ENCODE results near the gene MAP3K2. TPM values are rescaled to one million over a fixed set of nuclear protein-coding genes. Genes with fewer than 3 reads are reported as not detected.
A peak's percentile ranks its signal among the peaks of the same experiment; 100 is the strongest.

The MAP3K2 gene
- total and polyA plus RNA-seq, 2 of the 4 experiments (the other 2 are of a cell fraction), result 6.2 to 30.8 TPM

GRCh38 chr2:127324635-127325034 lies 63.1 kb downstream of the MAP3K2 start:
- no peak for TF ChIP-seq MXI1 (IDR thresholded peaks at IDR 0.05; ENCODE audit: borderline replicate concordance, low read depth, low read length)
- no peak for TF ChIP-seq RCOR1 (IDR thresholded peaks at IDR 0.05; ENCODE audit: insufficient replicate concordance, low read length)
- TF ChIP-seq RAD21 (IDR thresholded peaks at IDR 0.05; ENCODE audit: low read length), result peak; percentile 71
- TF ChIP-seq, protein P1, sequence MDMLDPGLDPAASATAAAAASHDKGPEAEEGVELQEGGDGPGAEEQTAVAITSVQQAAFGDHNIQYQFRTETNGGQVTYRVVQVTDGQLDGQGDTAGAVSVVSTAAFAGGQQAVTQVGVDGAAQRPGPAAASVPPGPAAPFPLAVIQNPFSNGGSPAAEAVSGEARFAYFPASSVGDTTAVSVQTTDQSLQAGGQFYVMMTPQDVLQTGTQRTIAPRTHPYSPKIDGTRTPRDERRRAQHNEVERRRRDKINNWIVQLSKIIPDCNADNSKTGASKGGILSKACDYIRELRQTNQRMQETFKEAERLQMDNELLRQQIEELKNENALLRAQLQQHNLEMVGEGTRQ (IDR thresholded peaks at IDR 0.05; ENCODE audit: low read depth, low read length), result no peak
- peak; percentile 83 for TF ChIP-seq SMC3 (IDR thresholded peaks at IDR 0.05; ENCODE audit: low read depth, low read length)
- no peak for TF ChIP-seq FOS (IDR thresholded peaks at IDR 0.05; ENCODE audit: low read depth, low read length)
- TF ChIP-seq, protein P2, sequence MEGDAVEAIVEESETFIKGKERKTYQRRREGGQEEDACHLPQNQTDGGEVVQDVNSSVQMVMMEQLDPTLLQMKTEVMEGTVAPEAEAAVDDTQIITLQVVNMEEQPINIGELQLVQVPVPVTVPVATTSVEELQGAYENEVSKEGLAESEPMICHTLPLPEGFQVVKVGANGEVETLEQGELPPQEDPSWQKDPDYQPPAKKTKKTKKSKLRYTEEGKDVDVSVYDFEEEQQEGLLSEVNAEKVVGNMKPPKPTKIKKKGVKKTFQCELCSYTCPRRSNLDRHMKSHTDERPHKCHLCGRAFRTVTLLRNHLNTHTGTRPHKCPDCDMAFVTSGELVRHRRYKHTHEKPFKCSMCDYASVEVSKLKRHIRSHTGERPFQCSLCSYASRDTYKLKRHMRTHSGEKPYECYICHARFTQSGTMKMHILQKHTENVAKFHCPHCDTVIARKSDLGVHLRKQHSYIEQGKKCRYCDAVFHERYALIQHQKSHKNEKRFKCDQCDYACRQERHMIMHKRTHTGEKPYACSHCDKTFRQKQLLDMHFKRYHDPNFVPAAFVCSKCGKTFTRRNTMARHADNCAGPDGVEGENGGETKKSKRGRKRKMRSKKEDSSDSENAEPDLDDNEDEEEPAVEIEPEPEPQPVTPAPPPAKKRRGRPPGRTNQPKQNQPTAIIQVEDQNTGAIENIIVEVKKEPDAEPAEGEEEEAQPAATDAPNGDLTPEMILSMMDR (conservative IDR thresholded peaks at IDR 0.05; ENCODE audit: low read depth, low read length), result peak; percentile 70
- no peak for TF ChIP-seq BHLHE40 (IDR thresholded peaks at IDR 0.05; ENCODE audit: low read depth, low read length)
- no peak for TF ChIP-seq NFE2L2 (IDR thresholded peaks at IDR 0.05; ENCODE audit: low read depth, low read length)
- Histone ChIP-seq H3K36me3 (ENCODE audit: control insufficient read depth, insufficient read depth, low read length) (peaks cover 16% of the 10 kb centered on the region), H4K8ac (ENCODE audit: low read depth in 2 of 2, low read length in 2 of 2) (no peak overlapping the region), H2AK9ac (replicated peaks; ENCODE audit: low read depth, low read length, poor library complexity) (no peak overlapping the region), H3K79me1 (ENCODE audit: low read depth in 1 of 2, low read length in 2 of 2) (peaks cover 0 to 6% of the 10 kb centered on the region in 2 experiments; a peak in 2 of 4 replicates), H3K9ac (ENCODE audit: low read depth, low read length) (no peak overlapping the region), H4K20me1 (ENCODE audit: insufficient read depth, low read length) (peaks cover 5% of the 10 kb centered on the region; the same call in 1 of the 2 replicates), H3K4ac (ENCODE audit: low read depth, low read length) (no peak overlapping the region), H3K14ac (replicated peaks; ENCODE audit: low read depth, low read length) (no peak overlapping the region), H3K4me2 (ENCODE audit: low read depth, low read length) (no peak overlapping the region), H3K4me3 (ENCODE audit: insufficient read depth, low read depth, low read length) (no peak overlapping the region), H2AFZ (replicated peaks; ENCODE audit: low read length, poor library complexity) (no peak overlapping the region), H3K18ac (ENCODE audit: low read depth, low read length) (no peak overlapping the region), H2BK5ac (ENCODE audit: low read depth, low read length, poor library complexity, severe bottlenecking) (no peak overlapping the region), H2AK5ac (ENCODE audit: low read depth, low read length) (no peak overlapping the region), H2BK15ac (ENCODE audit: low read depth, low read length) (no peak overlapping the region), H3K27me3 (ENCODE audit: control insufficient read depth, insufficient read depth, low read length) (no peaks in the 10 kb centered on the region), H3K9me1 (ENCODE audit: insufficient read depth, low read length) (no peaks in the 10 kb centered on the region), H3K27ac (ENCODE audit: insufficient read depth, low read length) (no peak overlapping the region), H3K23ac (ENCODE audit: low read depth, low read length) (no peak overlapping the region), H3K9me3 (ENCODE audit: control insufficient read depth, insufficient read depth, low read length) (no peaks in the 10 kb centered on the region), H4K5ac (ENCODE audit: low read depth, low read length) (no peak overlapping the region), H2BK120ac (ENCODE audit: low read depth, low read length) (no peak overlapping the region), H3K56ac (ENCODE audit: extremely low read depth, insufficient read depth, low read length) (no peak overlapping the region), H4K91ac (ENCODE audit: insufficient read depth, low read depth, low read length) (no peak overlapping the region), H3K4me1 (ENCODE audit: control insufficient read depth, insufficient read depth, low read length) (peaks cover 3% of the 10 kb centered on the region), H2BK20ac (ENCODE audit: low read depth, low read length) (no peak overlapping the region)
- dilution Hi-C loops (cut with HindIII; ENCODE audit: low sequenced_read_pairs, unreplicated experiment) (no loop called here), intact Hi-C loops (cut with micrococcal nuclease) (loop anchor here (1.0 to 2.0 kb wide), 3 partner anchors 63 to 324 kb away; partner anchors contain the start of gene MAP3K2), in situ Hi-C loops (cut with MboI; ENCODE audit: low sequenced_read_pairs) (loop anchor here (5.0 kb wide), 1 partner anchor 153 kb away; no protein-coding TSS in a partner anchor)
- CTCF ChIA-PET, result interaction anchor here (0.7 to 2.2 kb wide), 4 partner anchors 9 to 154 kb away, joined by 3 to 15 read pairs (median 5); no protein-coding TSS in a partner anchor
- ATAC-seq (ENCODE audit: low read depth) (peak; percentile 28; the same call in 1 of the 2 replicates), DNase-seq (peak; percentile 68)
- POLR2A ChIA-PET (ENCODE audit: unreplicated experiment), result no interaction called here
- no CpG with 5 or more reads among the region's 3 CpGs for WGBS, 2 experiments (ENCODE audit: extremely low coverage in 2 of 2, insufficient read length in 1 of 2)
- no TSS peak for BruUV-seq (replicated peaks)
